Measurements from ENCODE around the gene MAPK6.
"Not testable (repeated sequence)": the region's sequence is repeated elsewhere in the genome, so short reads cannot be mapped to it uniquely, and the experiment has no call there.

The MAPK6 gene

DNA sequence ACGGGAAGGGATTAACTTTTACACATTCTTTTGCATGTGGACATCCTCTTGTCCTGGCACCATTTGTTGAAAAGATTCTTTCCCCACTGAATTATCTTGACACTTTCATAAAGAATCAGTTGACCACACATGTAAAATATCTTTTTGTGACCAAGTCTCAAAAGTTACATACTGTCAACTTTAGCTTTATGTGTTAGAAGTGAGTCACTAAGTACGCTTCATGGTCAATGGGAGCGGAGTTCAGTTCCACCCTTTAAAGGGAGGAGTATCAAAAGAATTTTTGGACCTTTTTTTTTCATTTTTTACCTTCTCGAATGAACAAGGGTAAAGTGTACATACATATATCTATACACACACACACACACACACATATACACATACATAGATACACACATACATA is 35.4 kb downstream of the MAPK6 start:
- peak overlapping the region; percentile 63 for H3K27ac ChIP-seq
- ChIA-PET POLR2A (ENCODE audit: low non-redundant PET) (no interaction called here), CTCF (no interaction called here)
- TF ChIP-seq, protein P1, sequence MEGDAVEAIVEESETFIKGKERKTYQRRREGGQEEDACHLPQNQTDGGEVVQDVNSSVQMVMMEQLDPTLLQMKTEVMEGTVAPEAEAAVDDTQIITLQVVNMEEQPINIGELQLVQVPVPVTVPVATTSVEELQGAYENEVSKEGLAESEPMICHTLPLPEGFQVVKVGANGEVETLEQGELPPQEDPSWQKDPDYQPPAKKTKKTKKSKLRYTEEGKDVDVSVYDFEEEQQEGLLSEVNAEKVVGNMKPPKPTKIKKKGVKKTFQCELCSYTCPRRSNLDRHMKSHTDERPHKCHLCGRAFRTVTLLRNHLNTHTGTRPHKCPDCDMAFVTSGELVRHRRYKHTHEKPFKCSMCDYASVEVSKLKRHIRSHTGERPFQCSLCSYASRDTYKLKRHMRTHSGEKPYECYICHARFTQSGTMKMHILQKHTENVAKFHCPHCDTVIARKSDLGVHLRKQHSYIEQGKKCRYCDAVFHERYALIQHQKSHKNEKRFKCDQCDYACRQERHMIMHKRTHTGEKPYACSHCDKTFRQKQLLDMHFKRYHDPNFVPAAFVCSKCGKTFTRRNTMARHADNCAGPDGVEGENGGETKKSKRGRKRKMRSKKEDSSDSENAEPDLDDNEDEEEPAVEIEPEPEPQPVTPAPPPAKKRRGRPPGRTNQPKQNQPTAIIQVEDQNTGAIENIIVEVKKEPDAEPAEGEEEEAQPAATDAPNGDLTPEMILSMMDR (conservative IDR thresholded peaks at IDR 0.05; ENCODE audit: low read depth): no peak
- no peak for DNase-seq (ENCODE audit: low spot score)

DNA sequence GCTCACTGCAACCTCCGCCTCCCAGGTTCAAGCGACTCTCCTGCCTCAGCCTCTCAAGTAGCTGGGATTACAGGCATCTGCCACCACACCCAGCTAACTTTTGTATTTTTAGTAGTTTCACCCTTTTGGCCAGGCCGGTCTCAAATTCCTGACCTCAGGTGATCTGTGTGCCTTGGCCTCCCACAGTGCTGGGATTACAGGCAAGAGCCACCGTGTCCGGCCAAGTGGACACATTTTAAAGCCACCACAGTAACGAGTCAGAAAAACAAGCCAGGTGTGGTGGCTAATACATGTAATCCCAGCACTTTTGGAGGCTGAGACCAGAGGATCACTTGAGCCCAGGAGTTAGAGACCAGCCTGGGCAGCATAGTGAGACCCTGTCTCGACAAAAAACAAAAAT is 35.8 kb downstream of the MAPK6 start:
- CTCF ChIA-PET; DNase-seq (ENCODE audit: low spot score); POLR2A ChIA-PET (ENCODE audit: low non-redundant PET): not testable (repeated sequence)
- peak overlapping the region; percentile 63 for H3K27ac ChIP-seq

DNA sequence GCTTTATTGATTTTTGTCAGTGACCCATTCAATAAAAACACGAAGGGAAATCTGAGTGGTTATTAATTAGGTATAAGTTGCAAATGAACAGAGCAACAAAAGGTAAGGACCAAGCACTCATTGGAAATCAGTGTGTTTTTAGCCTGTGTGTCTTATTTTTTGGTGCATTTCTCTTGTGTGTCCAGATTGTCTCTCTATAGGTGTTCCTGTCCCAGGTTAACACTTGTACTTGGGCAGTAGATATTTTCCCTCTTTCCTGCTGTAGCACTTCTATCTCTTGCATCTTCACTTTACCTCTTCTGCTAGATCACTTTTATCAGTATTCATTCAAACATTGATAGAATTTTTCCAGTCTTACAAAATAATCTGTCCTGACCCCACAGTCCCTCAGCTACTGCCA is 37.0 kb downstream of the MAPK6 start:
- no peak overlapping the region for H3K27ac ChIP-seq
- DNase-seq (ENCODE audit: low spot score): no peak
- ChIA-PET POLR2A (ENCODE audit: low non-redundant PET) (no interaction called here), CTCF (no interaction called here)
- TF ChIP-seq, protein P1 (conservative IDR thresholded peaks at IDR 0.05; ENCODE audit: low read depth): no peak

DNA sequence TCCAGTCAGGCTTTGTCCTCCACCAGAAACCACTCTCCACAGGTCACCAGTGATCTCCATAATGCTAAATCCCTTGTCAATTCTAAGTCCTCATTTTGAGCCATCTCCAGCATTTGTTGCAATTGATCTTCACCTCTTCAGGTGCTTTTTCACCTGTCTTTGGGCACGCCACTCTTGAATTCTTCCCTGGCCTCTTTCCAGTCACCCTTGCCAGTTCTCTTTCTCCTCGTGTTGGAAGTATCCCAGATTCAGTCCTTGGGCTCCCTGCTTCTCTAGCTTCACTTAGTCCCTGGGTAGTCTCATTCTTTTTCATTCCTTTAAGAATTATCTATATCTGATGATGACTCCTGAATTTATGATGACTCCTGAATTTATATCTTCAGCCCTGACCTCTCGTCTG is 37.5 kb downstream of the MAPK6 start:
- TF ChIP-seq, protein P1 (conservative IDR thresholded peaks at IDR 0.05; ENCODE audit: low read depth): no peak
- no peak for DNase-seq (ENCODE audit: low spot score)
- no peak overlapping the region for H3K27ac ChIP-seq
- POLR2A ChIA-PET (ENCODE audit: low non-redundant PET): no interaction called here
- CTCF ChIA-PET: no interaction called here

DNA sequence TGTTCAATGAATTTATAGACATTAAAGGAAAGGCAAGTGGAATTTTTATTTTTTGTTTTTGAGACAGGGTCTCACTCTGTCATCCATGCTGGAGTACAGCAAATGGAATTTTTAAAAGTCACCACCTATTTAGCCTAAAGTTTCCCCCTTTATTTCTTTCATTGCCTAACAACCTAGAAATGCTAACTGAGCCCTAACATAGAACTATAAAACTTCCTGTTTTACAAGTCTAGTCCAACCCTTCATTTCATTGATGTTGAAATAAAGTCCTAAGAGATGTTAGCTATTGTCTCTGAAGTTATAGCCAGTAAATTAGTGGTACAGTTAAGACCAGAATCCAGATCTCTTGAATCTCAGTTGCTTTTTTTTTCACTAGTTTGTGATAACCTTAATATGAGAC is 39.0 kb downstream of the MAPK6 start:
- ChIA-PET CTCF (interaction anchor here (0.6 to 0.7 kb wide), 2 partner anchors 73 to 81 kb away, joined by 3 to 4 read pairs; no protein-coding TSS in a partner anchor), POLR2A (ENCODE audit: low non-redundant PET) (no interaction called here)
- TF ChIP-seq, protein P1 (conservative IDR thresholded peaks at IDR 0.05; ENCODE audit: low read depth): no peak
- no peak overlapping the region for H3K27ac ChIP-seq
- DNase-seq (ENCODE audit: low spot score): no peak

DNA sequence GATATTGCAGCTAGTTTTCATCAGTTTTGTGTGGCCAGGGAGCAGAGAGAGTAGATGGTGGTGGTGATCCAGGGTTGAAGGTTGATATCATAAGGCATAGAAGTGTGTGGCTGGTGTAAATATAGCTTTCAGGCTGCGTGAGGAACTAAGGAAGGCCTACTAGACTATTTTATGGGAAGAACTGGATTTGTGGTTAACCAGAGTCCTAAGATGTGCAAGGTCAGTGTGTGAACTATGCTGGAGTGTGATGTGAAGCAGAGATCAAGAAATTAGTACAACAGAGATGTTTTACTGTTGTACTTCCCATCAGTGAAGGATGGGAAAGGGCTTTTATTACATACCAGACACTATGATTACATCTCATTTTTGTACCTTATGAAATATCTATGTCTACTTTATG is 41.5 kb downstream of the MAPK6 start:
- H3K27ac ChIP-seq: no peak overlapping the region
- DNase-seq (ENCODE audit: low spot score): no peak
- ChIA-PET CTCF (no interaction called here), POLR2A (ENCODE audit: low non-redundant PET) (no interaction called here)
- TF ChIP-seq, protein P1 (conservative IDR thresholded peaks at IDR 0.05; ENCODE audit: low read depth): no peak

DNA sequence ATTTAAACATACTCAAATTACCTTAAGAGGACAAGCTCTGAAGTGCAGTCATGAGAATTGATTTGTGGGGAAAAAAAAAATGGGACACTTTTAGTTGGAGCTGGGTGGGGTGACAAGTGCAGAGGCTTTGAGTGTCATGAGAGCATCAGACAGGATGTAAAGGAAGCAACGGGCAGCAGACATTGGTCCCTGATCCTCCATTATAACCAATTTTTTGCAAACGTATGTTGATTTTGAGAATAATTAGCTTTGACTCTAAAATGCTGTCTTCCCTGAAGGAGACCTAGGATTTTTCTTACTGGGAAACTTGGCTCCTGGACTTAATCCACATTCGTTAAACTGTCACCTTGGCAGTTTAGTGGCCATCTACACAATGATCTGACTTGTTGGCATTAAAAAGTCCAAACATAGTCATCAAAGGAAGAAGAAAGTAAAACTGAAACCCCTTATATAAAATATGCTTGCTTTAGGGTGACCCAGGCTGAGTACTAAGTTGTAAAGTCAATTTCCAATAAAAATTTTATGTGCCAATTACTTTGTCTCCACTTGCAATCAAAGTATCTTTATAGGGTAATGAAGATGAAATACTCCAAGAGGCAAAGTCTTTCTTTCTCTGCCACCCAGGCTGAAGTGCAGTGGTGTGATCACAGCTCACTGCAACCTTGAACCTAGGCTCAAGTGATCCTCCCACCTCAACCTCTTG is 48.0 kb downstream of the MAPK6 start:
- POLR2A ChIA-PET (ENCODE audit: low non-redundant PET): interaction anchor here (0.7 kb wide), 2 partner anchors 95 to 1550 kb away, joined by 3 read pairs; partner anchors contain the start of gene LEO1
- DNase-seq (ENCODE audit: low spot score): no peak
- CTCF ChIA-PET: interaction anchor here (0.7 to 1.9 kb wide), 3 partner anchors 12 to 72 kb away, joined by 3 to 6 read pairs (median 6); no protein-coding TSS in a partner anchor
- TF ChIP-seq, protein P1 (conservative IDR thresholded peaks at IDR 0.05; ENCODE audit: low read depth): no peak
- peak overlapping the region; percentile 84 for H3K27ac ChIP-seq

All from RWPE1 (cell line).